H1 (cell line): ENCODE measurements around the gene PDE4D. TPM values are rescaled to one million over a fixed set of nuclear protein-coding genes. Genes with fewer than 3 reads are reported as not detected.

Experiments
- BRCA1 ChIP-seq: IDR thresholded peaks from 2 replicates; pipeline ENCODE4 v1.6.1; 2012; ENCODE audit warnings: low read depth, low read length, improper control_type of control experiment
- E2F6 ChIP-seq: IDR thresholded peaks from 2 replicates; pipeline ENCODE4 v1.6.1; 2012; ENCODE audit warnings: inconsistent platforms
- polyA plus RNA-seq, 7 experiments: library from polyadenylated mRNA; depleted of rRNA in 3 of 7; stranded (reverse) in 5 of 7; unstranded in 2 of 7; fragments of >200 nt in 5 of 7; fragments of 200-250 nt in 2 of 7; gene quantifications; 1 replicate in 5 of 7; 2 replicates in 1 of 7; 4 replicates in 1 of 7; pipeline versions ENCODE4 v1.2.1 to v1.2.3, GENCODE V29; 2011 to 2013; ENCODE audit warnings: missing spikeins in 2 of 7, mixed read lengths in 2 of 7
- total RNA-seq: library from RNA; stranded (reverse); fragmentation: NEBNext Ultra II Directional; extraction: Animal tissue kit (Norgen Biotek cat#: 25700); gene quantifications from 2 replicates; pipeline ENCODE4 v1.2.1, GENCODE V29; 2021

PDE4D gene
- total and polyA plus RNA-seq, 2 of the 8 experiments (the other 6 are each of a cell fraction or from before 2014, with no cell fraction given), result 2.3 to 3.7 TPM

GRCh38 chr5:59485107-59485506 is 408.4 kb downstream of the PDE4D start (continued):
- no peak for TF ChIP-seq E2F6
- TF ChIP-seq BRCA1, result no peak
